T-helper 17 cell (primary cell): ENCODE measurements around the gene PCP4L1. TPM values are rescaled to one million over a fixed set of nuclear protein-coding genes. Genes with fewer than 3 reads are reported as not detected.
A peak's percentile ranks its signal among the peaks of the same experiment; 100 is the strongest.
"Not testable (repeated sequence)": the region's sequence is repeated elsewhere in the genome, so short reads cannot be mapped to it uniquely, and the experiment has no call there.

ENCODE experiments used
- ATAC-seq: fragments of 150-1000 bp; cut with Tn5 transposase; 2 replicates; pipeline ENCODE4 v1.10.0; 2021; ENCODE audit warnings: mild to moderate bottlenecking, moderate library complexity
- DNase-seq, 3 donors: peaks; one replicate each; pipeline versions ENCODE4 v3.0.0 to v3.0.0-alpha.2; 2020 to 2021
- H3K9me3 ChIP-seq: one replicate; pipeline ENCODE4 v1.7.0; 2013; ENCODE audit warnings: low read length, mild to moderate bottlenecking; ENCODE audit not compliant: control insufficient read depth, poor library complexity, severe bottlenecking
- H3K27ac Mint-ChIP-seq: one replicate; pipeline ENCODE4 v1.8.0; 2022; ENCODE audit warnings: mild to moderate bottlenecking, moderate library complexity, mixed read lengths
- H3K27me3 Mint-ChIP-seq: one replicate; pipeline ENCODE4 v1.8.0; 2022; ENCODE audit warnings: mixed read lengths
- H3K36me3 Mint-ChIP-seq: one replicate; pipeline ENCODE4 v1.8.0; 2022; ENCODE audit warnings: low read depth, mixed read lengths
- H3K4me1 Mint-ChIP-seq: one replicate; pipeline ENCODE4 v1.8.0; 2022; ENCODE audit warnings: mild to moderate bottlenecking, mixed read lengths
- H3K4me3 Mint-ChIP-seq: one replicate; pipeline ENCODE4 v1.8.0; 2022; ENCODE audit warnings: mild to moderate bottlenecking, moderate library complexity, mixed read lengths
- total RNA-seq, 4 donors: library from RNA in 2 of 4; stranded (reverse) in 2 of 4; gene quantifications; one replicate each; pipeline ENCODE4 v1.2.3 and lab custom pipeline; 2022 to 2026

Gene PCP4L1
- total RNA-seq, 2 donors from 2014 or later = not detected

- Mint-ChIP-seq H3K4me1 (peaks cover 23% of the 10 kb centered on the region), H3K4me3 (peak overlapping the region; percentile 96), H3K27ac (peak overlapping the region; percentile 97)
- ATAC-seq, H3K36me3 Mint-ChIP-seq, H3K9me3 ChIP-seq, H3K27me3 Mint-ChIP-seq, DNase-seq: not testable (repeated sequence)
Observed at GRCh38 chr1:161315841-161316674, 57.5 kb downstream of the PCP4L1 start.

DNA sequence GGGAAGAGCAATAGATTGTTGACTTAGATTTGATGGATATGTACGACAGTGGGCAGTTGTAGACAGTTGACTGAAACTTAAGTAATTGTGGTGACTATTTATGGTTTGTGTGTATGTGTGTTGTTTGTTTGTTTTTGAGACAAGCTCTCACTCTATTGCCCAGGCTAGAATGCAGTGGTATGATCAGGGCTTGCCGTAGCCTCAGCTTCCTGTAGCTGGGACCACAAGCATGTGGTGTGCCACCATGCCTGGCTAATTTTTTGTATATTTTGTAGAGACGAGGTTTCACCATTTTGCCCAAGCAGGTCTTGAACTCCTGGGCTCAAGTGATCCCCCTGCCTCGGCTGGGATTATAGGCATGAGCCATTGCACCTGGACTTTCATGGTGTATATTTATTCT lies 65.5 kb downstream of the PCP4L1 start:
- H3K27ac Mint-ChIP-seq = no peak overlapping the region
- H3K36me3 Mint-ChIP-seq = peaks cover 2% of the 10 kb centered on the region
- H3K27me3 Mint-ChIP-seq = no peaks in the 10 kb centered on the region
- H3K4me3 Mint-ChIP-seq = no peak overlapping the region
- DNase-seq (no peak), ATAC-seq (peak; percentile 48)
- no peaks in the 10 kb centered on the region for H3K9me3 ChIP-seq
- peaks cover 8% of the 10 kb centered on the region for H3K4me1 Mint-ChIP-seq

DNA sequence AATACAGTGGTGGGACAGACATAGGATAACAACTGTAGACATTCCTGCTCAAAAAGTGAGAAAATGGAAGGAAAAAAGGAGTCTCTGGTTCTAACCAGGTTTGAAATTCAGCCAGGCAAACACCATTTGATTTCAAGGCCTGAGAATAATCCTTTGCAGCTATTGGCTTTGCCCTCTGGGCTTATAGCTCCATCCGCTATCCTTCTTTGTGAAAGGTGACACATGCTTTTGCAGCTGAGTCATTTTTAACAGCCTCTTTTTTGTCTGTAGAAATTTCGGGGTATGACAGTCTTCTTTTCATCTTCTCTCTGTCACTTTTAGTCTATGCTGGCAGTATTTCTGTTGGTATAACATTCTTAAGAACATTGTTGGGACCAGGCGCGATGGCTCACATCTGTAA lies 71.8 kb downstream of the PCP4L1 start:
- Mint-ChIP-seq H3K4me1 (peaks cover 7% of the 10 kb centered on the region), H3K4me3 (no peak overlapping the region), H3K27ac (no peak overlapping the region), H3K27me3 (no peaks in the 10 kb centered on the region), H3K36me3 (peaks cover 16% of the 10 kb centered on the region)
- H3K9me3 ChIP-seq = no peaks in the 10 kb centered on the region
- no peak for ATAC-seq
- DNase-seq = no peak

- no peak for DNase-seq
- Mint-ChIP-seq H3K36me3 (peaks cover 16% of the 10 kb centered on the region), H3K27ac (no peak overlapping the region), H3K4me1 (peaks cover 6% of the 10 kb centered on the region), H3K27me3 (no peaks in the 10 kb centered on the region), H3K4me3 (no peak overlapping the region)
- no peak for ATAC-seq
- no peaks in the 10 kb centered on the region for H3K9me3 ChIP-seq
Observed at GRCh38 chr1:161333166-161333565, 74.6 kb downstream of the PCP4L1 start.

Other genes starting within 250 kb of the PCP4L1 start
- gene F11R, start 237.6 kb upstream of the PCP4L1 start, total RNA-seq = 10 to 100 TPM; 13.5 to 23.6 TPM
- 10 to 100 TPM; 45.5 to 45.7 TPM for gene TSTD1, start 219.8 kb upstream of the PCP4L1 start, total RNA-seq
- 10 to 100 TPM; 80.6 to 85.4 TPM for gene USF1, start 212.8 kb upstream of the PCP4L1 start, total RNA-seq
- 100 to 1,000 TPM; 156 to 189 TPM for gene ARHGAP30, start 188.9 kb upstream of the PCP4L1 start, total RNA-seq
- gene NECTIN4, start 169.2 kb upstream of the PCP4L1 start, total RNA-seq = not detected
- gene KLHDC9, start 160.4 kb upstream of the PCP4L1 start, total RNA-seq = under 1 TPM in 1 of 2 donors, not detected in 1; 0.57 TPM
- 10 to 100 TPM; 34.5 to 37.1 TPM for gene PFDN2, start 140.7 kb upstream of the PCP4L1 start, total RNA-seq
- 10 to 100 TPM; 16.0 to 19.3 TPM for gene NIT1, start 140.6 kb upstream of the PCP4L1 start, total RNA-seq
- gene DEDD, start 126.1 kb upstream of the PCP4L1 start, total RNA-seq = 10 to 100 TPM; 32.9 to 40.0 TPM
- gene UFC1, start 104.8 kb upstream of the PCP4L1 start, total RNA-seq = 100 to 1,000 TPM; 152 to 154 TPM
- gene USP21, start 99.2 kb upstream of the PCP4L1 start, total RNA-seq = 10 to 100 TPM; 35.9 to 37.0 TPM
- gene PPOX, start 92.3 kb upstream of the PCP4L1 start, total RNA-seq = 10 to 100 TPM; 40.4 to 43.7 TPM
- gene B4GALT3, start 81.2 kb upstream of the PCP4L1 start, total RNA-seq = 10 to 100 TPM; 43.7 to 49.2 TPM
- gene ADAMTS4, start 59.7 kb upstream of the PCP4L1 start, total RNA-seq = under 1 TPM; 0.31 to 0.77 TPM
- 10 to 100 TPM; 57.1 to 58.5 TPM for gene NDUFS2, start 56.4 kb upstream of the PCP4L1 start, total RNA-seq
- gene FCER1G, start 43.5 kb upstream of the PCP4L1 start, total RNA-seq = 10 to 100 TPM in 1 of 2 donors, 1 to 10 TPM in 1; 8.3 to 12.3 TPM
- gene APOA2, start 35.1 kb upstream of the PCP4L1 start, total RNA-seq = not detected
- 1 to 10 TPM; 5.4 to 6.9 TPM for gene TOMM40L, start 32.7 kb upstream of the PCP4L1 start, total RNA-seq
- not detected for gene NR1I3, start 20.5 kb upstream of the PCP4L1 start, total RNA-seq
- gene MPZ, start 51.2 kb downstream of the PCP4L1 start, total RNA-seq = 1 to 10 TPM; 2.3 to 2.9 TPM
- gene SDHC, start 55.6 kb downstream of the PCP4L1 start, total RNA-seq = 10 to 100 TPM; 64.4 to 76.8 TPM
- gene CFAP126, start 109.1 kb downstream of the PCP4L1 start, total RNA-seq = not detected
- 1 to 10 TPM; 2.5 to 6.1 TPM for gene FCGR2A, start 246.7 kb downstream of the PCP4L1 start, total RNA-seq